ENCODE data around the gene C11orf65.
"Not testable (repeated sequence)": the region's sequence is repeated elsewhere in the genome, so short reads cannot be mapped to it uniquely, and the experiment has no call there.

The C11orf65 gene

DNA sequence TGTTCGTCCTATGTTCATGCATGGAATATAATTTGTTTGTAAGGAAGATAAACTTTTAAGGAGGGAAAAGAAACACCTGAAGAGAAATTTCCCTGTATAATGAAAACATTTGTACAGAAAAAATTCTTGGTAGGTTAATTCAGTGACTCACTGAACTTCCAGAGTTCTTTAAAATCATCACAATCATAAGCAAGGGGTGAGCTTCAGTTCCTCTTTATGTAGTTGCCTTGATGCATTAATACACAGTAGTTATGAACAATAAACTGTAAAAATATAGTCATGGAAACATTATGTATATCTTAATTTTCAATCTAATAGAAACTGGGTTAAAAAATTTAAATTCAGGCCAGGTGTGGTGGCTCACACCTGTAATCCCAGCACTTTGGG, 1.1 kb upstream of the C11orf65 start:
- no peak for DNase-seq

DNA sequence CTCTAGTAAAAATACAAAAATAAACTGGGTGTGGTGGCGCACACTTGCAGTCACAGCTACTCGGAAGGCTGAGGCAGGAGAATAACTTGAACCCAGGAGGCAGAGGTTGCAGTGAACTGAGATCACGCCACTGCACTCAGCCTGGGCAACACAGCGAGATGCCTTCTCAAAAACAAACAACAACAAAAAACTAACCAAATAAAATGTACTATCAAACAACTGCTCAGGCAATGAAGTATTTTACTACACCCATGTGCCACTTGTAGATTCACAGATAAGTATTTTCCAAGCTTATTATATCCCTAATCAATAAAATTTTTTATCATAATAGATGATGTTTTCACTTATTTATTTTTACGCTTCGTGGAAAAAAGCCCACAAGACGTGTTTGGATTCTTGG, 924 bp downstream of the C11orf65 start:
- no peak for DNase-seq

DNA sequence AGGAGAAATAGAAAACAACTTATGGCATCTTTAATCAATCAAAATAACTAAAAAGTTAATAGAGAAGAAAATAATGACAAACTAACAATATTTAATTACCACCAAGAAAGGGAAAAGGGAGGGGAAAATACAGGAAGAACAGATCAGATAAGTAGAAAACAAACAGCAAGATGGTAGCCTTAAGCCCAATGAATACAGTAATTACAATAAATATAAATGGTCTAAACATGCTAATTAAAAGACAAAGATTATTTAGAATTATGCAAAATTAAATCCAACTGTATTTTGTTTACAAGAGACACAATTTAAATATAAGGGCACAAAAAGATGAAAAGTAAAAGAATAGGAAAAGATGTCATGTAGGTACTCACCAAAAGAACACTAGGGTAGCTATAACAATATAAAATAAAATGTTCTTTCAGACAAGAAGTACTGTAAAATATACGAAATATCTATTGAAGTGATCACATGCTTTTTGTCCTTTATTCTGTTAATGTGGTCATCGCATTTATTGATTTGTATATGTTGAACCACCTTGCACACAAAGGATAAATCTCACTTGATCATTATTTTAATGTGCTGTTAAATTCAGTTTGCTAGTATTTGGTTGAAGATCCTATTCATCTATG, 14.0 kb downstream of the C11orf65 start:
- no peak for DNase-seq

- not testable (repeated sequence) for DNase-seq
Observed at GRCh38 chr11:108441445-108441844, 25.9 kb downstream of the C11orf65 start.

GRCh38 chr11:108436594-108436993, 30.7 kb downstream of the C11orf65 start:
- no peak for DNase-seq

DNA sequence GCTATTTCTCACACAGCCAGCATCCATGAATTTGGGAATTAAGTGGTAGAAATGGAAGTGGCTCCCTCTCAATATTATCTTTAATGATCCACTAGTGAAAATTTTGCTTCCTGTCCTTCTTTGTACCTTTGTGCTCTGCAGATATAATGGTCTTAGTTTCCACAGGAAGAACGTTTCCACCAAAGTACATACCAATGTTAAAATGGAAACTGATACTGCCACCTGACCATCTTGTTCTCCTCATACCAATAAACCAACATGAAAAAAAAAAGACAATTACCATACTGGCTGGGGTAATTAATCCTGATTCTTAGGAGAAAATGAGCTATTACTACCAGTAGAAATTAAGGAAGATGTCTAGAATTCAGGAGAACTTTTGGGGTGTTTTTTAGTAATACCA, 32.3 kb downstream of the C11orf65 start:
- DNase-seq, result no peak

DNA sequence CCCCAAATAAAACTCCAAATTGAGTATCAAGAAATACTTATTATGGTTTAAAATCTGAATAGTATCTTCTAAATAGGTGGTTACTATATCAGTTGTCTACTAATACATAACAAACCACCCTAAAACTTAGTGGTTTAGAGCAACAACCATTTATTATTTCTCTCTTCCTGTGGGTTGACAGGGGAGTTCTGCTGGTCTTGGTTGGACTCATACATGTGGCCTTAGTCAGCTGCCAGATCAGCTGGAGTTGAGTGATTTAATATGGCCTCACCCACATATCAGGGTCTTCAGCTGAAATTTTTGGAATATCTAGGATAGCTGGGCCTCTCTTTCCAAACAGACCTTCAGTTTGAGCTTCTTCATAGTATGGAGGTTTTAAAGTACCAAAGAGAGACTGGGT, 34.5 kb downstream of the C11orf65 start:
- DNase-seq, result no peak

DNA sequence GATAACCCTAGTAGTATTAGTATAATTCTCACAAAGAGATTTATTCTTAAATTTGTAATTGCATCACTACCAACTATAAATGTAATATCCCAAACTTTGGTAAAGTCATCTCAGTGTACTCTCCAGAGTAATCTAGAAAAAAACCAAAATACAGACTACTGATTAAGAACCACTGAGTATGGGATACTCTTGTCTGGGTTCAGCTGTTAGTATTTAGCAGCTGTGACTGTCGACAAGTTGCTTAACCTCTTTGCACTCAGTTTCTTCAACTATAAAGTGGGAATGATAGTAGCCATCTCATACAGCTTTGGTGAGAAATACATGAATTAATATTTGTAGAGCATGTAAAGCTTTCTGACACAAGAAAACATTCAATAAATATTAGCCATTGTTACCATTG, 35.3 kb downstream of the C11orf65 start:
- DNase-seq, result no peak

GRCh38 chr11:108431370-108431769, 36.0 kb downstream of the C11orf65 start:
- no peak for DNase-seq

- not testable (repeated sequence) for DNase-seq
Observed at GRCh38 chr11:108417551-108417950, 49.8 kb downstream of the C11orf65 start.

DNA sequence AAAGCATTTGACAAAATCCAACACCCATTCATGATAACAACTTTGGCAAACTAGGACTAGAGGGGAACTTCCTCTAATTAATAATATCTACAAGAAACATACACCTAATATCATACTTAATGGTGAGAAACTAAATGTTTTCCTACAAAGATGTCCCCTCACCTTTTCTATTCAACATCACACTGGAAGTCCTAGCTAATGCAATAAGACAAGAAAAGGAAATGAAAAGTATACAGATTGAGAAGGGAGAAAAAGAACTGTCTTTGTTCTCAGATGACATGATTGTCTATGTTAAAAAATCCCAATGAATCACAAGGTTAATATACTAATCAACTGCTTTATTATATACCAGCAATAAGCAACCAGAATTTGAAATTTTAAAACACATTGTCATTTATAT, 52.4 kb downstream of the C11orf65 start:
- DNase-seq, result no peak

DNA sequence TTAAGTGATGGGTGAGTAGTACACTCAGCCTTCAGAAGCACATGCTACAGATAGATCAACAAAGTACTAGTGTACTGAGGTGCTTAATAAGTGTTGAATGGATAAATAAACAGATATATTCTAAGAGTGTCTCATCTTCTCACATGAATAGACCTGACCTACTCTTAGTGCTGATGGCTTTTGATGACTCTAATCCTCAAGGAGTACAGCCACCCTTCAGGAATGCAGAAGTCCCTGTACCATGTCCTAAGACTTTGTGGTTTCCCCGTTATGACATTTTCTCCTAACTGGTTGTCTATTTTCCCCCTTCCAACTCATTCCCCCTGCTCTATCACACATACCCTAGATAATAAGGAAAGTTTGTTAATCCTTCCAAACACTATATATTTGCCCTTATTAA, 61.6 kb downstream of the C11orf65 start:
- no peak for DNase-seq

DNA sequence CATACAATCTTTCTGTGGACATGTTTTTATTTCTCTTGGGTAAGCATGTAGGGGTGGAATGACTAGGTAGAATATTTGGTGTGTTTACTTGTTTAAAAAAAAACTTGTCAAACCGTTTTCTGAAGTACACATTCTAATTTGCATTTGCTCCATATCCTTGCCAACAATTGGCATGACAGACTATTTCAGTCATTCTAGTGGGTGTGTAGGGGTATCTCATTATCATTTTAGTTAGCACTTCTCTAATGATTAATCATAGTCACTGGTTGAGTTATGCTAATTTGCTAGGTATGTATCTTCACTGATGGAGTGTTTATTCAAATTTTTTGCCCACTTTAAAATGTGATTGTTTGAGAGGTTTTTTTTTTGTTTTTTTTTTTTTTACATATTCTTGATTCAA, 64.3 kb downstream of the C11orf65 start:
- no peak for DNase-seq

DNA sequence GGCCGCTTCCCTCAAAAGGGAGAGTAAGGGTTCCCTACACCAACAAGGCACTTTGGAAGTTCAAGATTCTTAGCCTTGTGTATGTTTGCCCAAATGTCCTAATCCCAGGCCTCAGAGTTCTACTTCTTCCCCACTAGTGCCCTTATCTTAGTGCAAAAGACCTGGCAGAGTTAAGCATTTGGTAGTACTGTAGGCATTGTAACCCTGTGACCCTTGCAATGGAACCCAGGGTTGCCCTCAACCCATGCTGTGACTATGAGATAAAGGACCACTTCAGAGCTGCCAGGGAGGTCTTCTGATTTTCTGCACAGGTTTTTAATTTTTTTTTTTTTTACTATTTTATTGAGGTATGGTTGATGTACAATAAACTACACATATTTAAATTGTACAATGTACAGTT, 65.1 kb downstream of the C11orf65 start:
- DNase-seq, result no peak

DNA sequence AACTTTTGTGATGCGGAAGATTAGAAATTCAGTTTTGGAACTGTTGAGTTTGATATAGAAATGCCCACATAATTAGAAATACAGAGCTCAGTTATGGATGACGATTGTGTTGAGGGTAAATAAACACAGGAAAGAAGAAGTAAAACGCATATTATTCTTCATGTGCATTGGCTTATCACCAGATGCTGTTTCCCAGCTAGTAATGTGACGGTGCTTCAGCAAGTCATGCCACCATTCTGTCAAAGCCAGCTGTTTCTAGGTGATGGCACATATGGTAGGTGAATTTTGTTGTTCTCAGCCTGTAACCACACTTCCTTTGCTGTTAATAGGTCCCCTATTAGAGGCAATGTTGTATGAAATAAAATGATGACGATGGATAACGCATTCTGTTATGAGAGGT, 68.9 kb downstream of the C11orf65 start:
- no peak for DNase-seq

DNA sequence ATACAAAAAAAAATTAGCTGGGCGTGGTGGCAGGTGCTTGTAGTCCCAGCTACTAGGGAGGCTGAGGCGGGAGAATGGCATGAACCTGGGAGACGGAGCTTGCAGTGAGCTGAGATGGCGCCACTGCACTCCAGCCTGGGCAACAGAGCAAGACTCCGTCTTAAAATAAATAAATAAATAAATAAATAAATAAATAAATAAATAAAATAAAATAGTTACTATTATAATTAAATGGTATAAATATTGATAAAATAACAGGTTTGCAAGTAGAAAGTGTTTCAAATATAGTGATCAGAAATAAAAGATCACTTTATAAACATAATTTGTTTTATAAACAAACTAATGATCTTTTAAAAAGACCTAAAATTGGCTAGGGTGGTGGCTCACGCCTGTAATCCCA, 70.7 kb downstream of the C11orf65 start:
- DNase-seq, result not testable (repeated sequence)

- DNase-seq, result no peak
Observed at GRCh38 chr11:108394744-108395284, 72.5 kb downstream of the C11orf65 start.

DNA sequence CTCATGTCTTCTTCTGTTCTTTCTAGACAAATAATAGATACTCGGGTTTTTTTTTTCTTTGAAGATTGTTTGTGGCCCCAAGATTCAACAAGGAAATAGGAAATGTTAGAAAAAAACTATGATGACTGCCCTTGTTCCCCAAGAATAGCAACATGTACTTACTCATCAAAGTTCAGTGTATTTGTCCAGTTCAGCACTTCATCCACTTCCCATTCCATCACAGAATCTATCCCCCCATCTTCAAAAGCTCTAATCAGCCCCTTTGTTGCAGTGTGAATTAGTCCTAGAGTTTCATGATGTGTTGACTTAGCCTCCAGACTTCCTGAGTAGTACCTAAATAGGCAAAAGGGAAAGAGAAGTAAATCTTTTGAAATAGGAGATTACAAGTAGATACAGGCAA, 74.3 kb downstream of the C11orf65 start:
- no peak for DNase-seq

DNA sequence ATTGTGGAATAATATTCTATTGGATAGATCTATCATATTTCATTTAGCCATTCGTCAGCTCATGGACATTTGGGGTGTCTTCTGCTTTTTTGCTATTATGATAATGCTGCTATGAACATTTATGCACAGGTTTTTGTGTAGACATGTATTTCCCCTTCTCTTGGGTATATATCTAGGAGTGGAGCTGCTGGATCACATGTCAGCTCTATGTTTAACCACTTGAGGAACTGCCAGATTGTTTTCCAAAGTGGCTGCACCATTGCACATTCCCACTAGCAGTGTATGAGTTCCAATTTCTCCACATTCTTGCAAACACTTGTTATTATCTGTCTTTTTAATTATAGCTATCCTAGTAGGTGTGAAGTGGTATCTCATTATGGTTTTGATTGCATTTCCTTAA, 75.0 kb downstream of the C11orf65 start:
- no peak for DNase-seq

DNA sequence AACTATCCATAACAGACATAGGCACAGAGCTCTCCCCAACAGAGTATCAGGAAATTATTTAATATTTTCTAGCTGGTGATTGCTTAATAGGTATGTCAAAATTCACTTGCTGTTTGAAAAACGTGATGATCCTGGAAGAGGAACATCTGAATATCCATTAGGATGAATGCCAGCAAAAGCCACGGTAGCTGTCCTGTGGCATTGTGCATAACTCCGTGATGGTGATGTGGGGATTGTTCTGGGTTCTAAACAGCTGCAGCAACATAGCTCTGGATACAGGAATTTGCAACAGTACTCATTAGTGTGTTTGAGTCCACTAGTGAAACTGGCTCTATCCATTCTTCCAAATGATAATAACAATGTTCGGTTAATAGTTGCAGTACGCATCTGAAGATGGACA, 78.8 kb downstream of the C11orf65 start:
- DNase-seq, result no peak

DNA sequence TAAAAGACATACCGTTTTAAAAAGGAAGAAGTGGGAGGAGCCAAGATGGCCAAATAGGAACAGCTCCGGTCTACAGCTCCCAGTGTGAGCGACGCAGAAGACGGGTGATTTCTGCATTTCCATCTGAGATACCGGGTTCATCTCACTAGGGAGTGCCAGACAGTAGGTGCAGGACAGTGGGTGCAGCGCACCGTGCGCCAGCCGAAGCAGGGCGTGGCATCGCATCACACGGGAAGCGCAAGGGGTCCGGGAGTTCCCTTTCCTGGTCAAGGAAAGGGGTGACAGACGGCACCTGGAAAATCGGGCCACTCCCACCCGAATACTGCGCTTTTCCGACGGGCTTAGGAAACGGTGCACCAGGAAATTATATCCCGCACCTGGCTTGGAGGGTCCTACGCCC, 93.8 kb downstream of the C11orf65 start:
- not testable (repeated sequence) for DNase-seq

DNA sequence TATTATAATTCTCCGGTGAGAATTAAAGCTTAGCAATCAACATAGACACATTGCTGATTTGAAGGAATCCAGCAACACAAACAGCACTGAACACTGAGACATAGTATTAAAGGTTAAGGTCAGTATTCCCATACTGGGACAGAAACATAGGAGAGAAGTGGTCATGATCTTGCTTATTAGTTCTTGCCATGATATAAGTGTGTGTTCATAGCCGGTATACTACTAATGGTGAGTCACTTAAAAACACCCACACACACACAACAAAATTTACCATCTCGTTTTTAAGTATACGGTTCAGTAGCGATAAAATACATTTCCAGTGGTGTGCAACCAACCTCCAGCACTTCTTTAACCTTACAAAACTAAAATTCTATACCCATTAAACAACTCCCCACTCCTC, 96.3 kb downstream of the C11orf65 start:
- no peak for DNase-seq

- DNase-seq, result no peak
Observed at GRCh38 chr11:108370315-108370714, 97.0 kb downstream of the C11orf65 start.

DNA sequence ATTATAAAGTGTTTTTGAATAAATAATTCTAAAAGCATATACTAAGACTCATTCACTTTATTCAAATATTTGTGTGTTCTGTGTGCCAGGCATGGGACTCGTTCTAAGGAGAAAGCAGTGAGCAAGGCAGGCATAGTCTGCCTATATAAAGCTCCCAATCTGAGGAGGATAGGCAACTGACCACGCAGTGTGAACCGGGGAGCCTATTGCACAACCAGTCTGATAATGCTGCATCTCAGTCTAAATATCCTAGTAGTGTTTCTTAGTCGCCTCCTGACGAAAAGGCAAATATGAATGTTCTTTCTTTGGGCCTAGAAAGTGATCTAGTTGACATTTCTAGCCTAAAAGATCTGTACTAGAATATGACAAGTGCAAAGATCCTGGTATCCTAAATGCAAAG, 98.3 kb downstream of the C11orf65 start:
- no peak for DNase-seq

GRCh38 chr11:108368134-108368533, 99.2 kb downstream of the C11orf65 start:
- no peak for DNase-seq
